SK-N-SH (cell line): ENCODE data around the gene TPGS1.

Experiments
- CTCF ChIP-seq: fragments of 200-600 bp; sonication (generic); IDR thresholded peaks from 2 replicates; pipeline ENCODE4 v1.6.1; 2017; ENCODE audit warnings: antibody characterized with exemption, mild to moderate bottlenecking, moderate library complexity
- ELF1 ChIP-seq: IDR thresholded peaks from 2 replicates; pipeline ENCODE4 v1.4.0; 2012
- EZH2phosphoT487 ChIP-seq: fragments of 200-600 bp; sonication (generic); IDR thresholded peaks from 2 replicates; pipeline ENCODE4 v1.6.1; 2017; ENCODE audit warnings: low read depth, mixed run types, mild to moderate bottlenecking, antibody characterized with exemption, moderate library complexity, borderline replicate concordance
- PBX3 ChIP-seq: IDR thresholded peaks from 2 replicates; pipeline ENCODE4; 2012
- POLR2AphosphoS5 ChIP-seq: IDR thresholded peaks from 2 replicates; pipeline ENCODE4 v1.6.1; 2012; ENCODE audit warnings: low read depth, low read length
- RAD21 ChIP-seq: IDR thresholded peaks from 2 replicates; pipeline ENCODE4 v1.6.1; 2012; ENCODE audit warnings: mild to moderate bottlenecking, low read length
- RXRA ChIP-seq: IDR thresholded peaks from 2 replicates; pipeline ENCODE4 v1.4.0; 2012; ENCODE audit warnings: low read depth, mild to moderate bottlenecking, borderline replicate concordance
- SIN3A ChIP-seq: IDR thresholded peaks from 2 replicates; pipeline ENCODE4 v1.6.1; 2012; ENCODE audit warnings: low read depth, mild to moderate bottlenecking, low read length, moderate library complexity, borderline replicate concordance
- TAF1 ChIP-seq: IDR thresholded peaks from 2 replicates; pipeline ENCODE4 v1.6.1; 2012; ENCODE audit warnings: low read depth, mild to moderate bottlenecking, low read length, moderate library complexity, borderline replicate concordance
- USF2 ChIP-seq: fragments of 150-350 bp; IDR thresholded peaks from 2 replicates; pipeline ENCODE4 v1.6.1; 2017; ENCODE audit warnings: antibody characterized with exemption, low read length, low read depth, borderline replicate concordance

DNA sequence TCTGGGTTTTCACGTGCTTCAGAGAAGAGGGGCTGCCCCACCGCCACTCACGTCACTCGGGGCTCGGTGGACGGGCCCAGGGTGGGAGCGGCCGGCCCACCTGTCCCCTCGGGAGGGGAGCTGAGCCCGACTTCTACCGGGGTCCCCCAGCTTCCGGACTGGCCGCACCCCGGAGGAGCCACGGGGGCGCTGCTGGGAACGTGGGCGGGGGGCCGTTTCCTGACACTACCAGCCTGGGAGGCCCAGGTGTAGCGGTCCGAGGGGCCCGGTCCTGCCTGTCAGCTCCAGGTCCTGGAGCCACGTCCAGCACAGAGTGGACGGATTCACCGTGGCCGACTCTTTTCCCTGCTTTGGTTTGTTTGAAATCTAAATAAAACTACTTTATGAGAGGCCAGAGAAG lies 34.4 kb downstream of the TPGS1 start:
- no peak for TF ChIP-seq USF2
- no peak for TF ChIP-seq CTCF
- TF ChIP-seq SIN3A = no peak
- no peak for TF ChIP-seq EZH2phosphoT487
- TF ChIP-seq RAD21 = no peak
- TF ChIP-seq ELF1 = no peak
- no peak for TF ChIP-seq TAF1
- TF ChIP-seq RXRA = no peak
- no peak for TF ChIP-seq POLR2AphosphoS5
- no peak for TF ChIP-seq PBX3
